Lower leg skin (tissue), 3 donors: Measurements from ENCODE around the gene PDLIM7.

ENCODE experiments used
- POLR2A ChIP-seq, 2 donors: fragments of 450-650 bp; IDR thresholded peaks; one replicate each; pipeline ENCODE4 v1.6.1; 2016 to 2017; ENCODE audit warnings: antibody characterized with exemption in 2 of 2, mild to moderate bottlenecking in 1 of 2, moderate library complexity in 1 of 2
- TF ChIP-seq, protein P1 (sequence below), 3 donors: fragments of 450-650 bp; IDR thresholded peaks; one replicate each; pipeline ENCODE4 v1.5.1; 2016; ENCODE audit warnings: antibody characterized with exemption in 3 of 3, mild to moderate bottlenecking in 3 of 3, moderate library complexity in 2 of 3

DNA sequence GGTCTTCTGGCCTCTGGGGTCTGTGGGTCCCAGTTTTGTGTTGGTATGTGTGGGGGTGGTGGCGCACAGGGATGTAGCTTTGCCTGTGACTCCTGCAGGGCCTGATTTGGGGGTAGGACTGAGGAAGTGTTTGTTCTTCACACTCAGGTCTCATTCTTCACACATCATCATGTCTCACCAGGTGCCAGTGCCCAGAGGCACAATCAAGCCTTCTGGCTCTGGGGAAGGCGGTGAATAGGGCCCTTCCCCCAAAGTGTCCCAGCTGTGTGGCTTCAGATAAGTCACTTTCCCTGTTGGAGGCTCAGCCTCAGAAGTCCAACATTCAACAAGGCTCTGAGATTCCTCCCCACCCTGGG is 29.1 kb downstream of the PDLIM7 start:
- TF ChIP-seq, protein P1, sequence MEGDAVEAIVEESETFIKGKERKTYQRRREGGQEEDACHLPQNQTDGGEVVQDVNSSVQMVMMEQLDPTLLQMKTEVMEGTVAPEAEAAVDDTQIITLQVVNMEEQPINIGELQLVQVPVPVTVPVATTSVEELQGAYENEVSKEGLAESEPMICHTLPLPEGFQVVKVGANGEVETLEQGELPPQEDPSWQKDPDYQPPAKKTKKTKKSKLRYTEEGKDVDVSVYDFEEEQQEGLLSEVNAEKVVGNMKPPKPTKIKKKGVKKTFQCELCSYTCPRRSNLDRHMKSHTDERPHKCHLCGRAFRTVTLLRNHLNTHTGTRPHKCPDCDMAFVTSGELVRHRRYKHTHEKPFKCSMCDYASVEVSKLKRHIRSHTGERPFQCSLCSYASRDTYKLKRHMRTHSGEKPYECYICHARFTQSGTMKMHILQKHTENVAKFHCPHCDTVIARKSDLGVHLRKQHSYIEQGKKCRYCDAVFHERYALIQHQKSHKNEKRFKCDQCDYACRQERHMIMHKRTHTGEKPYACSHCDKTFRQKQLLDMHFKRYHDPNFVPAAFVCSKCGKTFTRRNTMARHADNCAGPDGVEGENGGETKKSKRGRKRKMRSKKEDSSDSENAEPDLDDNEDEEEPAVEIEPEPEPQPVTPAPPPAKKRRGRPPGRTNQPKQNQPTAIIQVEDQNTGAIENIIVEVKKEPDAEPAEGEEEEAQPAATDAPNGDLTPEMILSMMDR (IDR thresholded peaks at IDR 0.05): no peak
- TF ChIP-seq POLR2A (IDR thresholded peaks at IDR 0.05): no peak
